Progenitor cell of endocrine pancreas (in vitro differentiated cells): ENCODE measurements around the gene NAT14. TPM values are rescaled to one million over a fixed set of nuclear protein-coding genes. Genes with fewer than 3 reads are reported as not detected.
"Not testable (repeated sequence)": the region's sequence is repeated elsewhere in the genome, so short reads cannot be mapped to it uniquely, and the experiment has no call there.

Source experiments
- DNase-seq: peaks from one replicate; pipeline ENCODE4 v3.0.0; 2021; ENCODE audit warnings: low spot score; ENCODE audit not compliant: unreplicated experiment
- H3K27ac Mint-ChIP-seq: 2 replicates; pipeline ENCODE4 v1.8.0; 2021; ENCODE audit warnings: mild to moderate bottlenecking, moderate library complexity, mixed read lengths
- H3K27me3 Mint-ChIP-seq: 2 replicates; pipeline ENCODE4 v1.8.0; 2021; ENCODE audit warnings: mixed read lengths
- H3K36me3 Mint-ChIP-seq: 2 replicates; pipeline ENCODE4 v1.8.0; 2022; ENCODE audit warnings: mixed read lengths; ENCODE audit not compliant: insufficient read depth
- H3K4me1 Mint-ChIP-seq: 2 replicates; pipeline ENCODE4 v1.8.0; 2021; ENCODE audit warnings: low read depth, mixed read lengths
- H3K4me3 Mint-ChIP-seq: 2 replicates; pipeline ENCODE4 v1.8.0; 2021; ENCODE audit warnings: low read depth, mild to moderate bottlenecking, moderate library complexity, mixed read lengths
- H3K9me3 Mint-ChIP-seq: 2 replicates; pipeline ENCODE4 v1.8.0; 2021; ENCODE audit warnings: low read depth, mixed read lengths
- total RNA-seq: library from RNA; stranded (reverse); gene quantifications from 2 replicates; pipeline ENCODE4 v1.2.1, GENCODE V29; 2021
- TF ChIP-seq, protein P1 (sequence below): fragments of 200-600 bp; sonication (generic); IDR thresholded peaks from one replicate; pipeline ENCODE4 v1.5.0; 2021; ENCODE audit warnings: antibody characterized with exemption, mild to moderate bottlenecking; ENCODE audit not compliant: unreplicated experiment

The NAT14 gene
- total RNA-seq, 1 donor from 2014 or later = 69.7 TPM

DNA sequence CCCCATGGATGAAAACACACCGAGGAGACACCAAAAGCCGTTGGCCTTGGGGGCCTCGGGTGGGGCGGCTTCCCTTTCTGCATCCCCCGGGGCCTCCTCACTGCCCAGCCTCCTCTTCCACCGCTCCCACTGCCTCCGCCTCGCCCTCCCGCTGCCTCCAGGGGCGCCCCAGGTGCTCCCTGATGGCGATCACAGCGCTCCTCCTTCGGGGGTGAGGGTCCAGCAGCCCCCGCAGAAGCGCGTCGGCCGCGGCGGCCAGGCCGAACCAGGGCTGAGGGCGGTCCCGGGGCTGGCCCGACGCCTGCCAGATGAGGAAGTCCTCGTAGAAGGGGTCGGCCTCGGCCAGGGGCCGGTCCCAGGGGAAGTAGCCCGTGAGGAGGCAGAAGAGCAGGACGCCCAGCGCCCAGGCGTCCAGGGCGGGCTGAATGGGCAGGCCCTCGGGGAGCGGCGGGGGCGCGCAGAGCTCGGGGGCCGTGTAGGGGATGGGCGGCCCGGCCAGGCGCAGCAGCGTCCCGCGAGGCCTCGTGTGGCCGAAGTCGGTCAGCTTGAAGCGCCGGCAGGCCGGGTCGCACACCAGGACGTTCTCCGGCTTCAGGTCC is 44.7 kb downstream of the NAT14 start:
- TF ChIP-seq, protein P1, sequence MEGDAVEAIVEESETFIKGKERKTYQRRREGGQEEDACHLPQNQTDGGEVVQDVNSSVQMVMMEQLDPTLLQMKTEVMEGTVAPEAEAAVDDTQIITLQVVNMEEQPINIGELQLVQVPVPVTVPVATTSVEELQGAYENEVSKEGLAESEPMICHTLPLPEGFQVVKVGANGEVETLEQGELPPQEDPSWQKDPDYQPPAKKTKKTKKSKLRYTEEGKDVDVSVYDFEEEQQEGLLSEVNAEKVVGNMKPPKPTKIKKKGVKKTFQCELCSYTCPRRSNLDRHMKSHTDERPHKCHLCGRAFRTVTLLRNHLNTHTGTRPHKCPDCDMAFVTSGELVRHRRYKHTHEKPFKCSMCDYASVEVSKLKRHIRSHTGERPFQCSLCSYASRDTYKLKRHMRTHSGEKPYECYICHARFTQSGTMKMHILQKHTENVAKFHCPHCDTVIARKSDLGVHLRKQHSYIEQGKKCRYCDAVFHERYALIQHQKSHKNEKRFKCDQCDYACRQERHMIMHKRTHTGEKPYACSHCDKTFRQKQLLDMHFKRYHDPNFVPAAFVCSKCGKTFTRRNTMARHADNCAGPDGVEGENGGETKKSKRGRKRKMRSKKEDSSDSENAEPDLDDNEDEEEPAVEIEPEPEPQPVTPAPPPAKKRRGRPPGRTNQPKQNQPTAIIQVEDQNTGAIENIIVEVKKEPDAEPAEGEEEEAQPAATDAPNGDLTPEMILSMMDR = no peak
- Mint-ChIP-seq H3K4me1 (peaks cover 3% of the 10 kb centered on the region), H3K27ac (no peak overlapping the region), H3K4me3 (no peak overlapping the region), H3K9me3 (no peaks in the 10 kb centered on the region), H3K27me3 (peaks cover 7% of the 10 kb centered on the region), H3K36me3 (no peaks in the 10 kb centered on the region)
- no peak for DNase-seq

DNA sequence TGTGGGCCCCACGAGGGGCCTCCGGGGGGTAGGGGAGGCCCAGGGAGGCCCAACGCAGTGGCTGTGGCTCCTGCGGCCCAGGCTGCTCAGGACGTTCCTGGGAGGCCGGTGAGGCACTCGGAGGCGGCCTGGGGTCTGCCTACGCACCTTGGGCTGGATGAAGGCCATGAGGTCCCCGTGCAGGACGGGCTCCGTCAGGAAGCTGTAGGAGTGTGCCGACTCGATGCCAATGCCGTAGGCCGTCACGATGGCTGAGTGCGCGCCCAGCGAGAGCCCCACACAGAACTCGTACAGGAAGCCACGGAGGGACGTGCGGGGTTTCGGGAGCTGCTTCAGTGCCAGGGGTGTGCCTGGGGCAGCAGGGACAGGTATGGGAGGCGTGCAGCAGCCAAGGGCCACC is 46.0 kb downstream of the NAT14 start:
- no peak for DNase-seq
- Mint-ChIP-seq H3K4me3 (no peak overlapping the region), H3K4me1 (no peaks in the 10 kb centered on the region), H3K27me3 (no peaks in the 10 kb centered on the region), H3K27ac (no peak overlapping the region), H3K9me3 (no peaks in the 10 kb centered on the region), H3K36me3 (no peaks in the 10 kb centered on the region)
- TF ChIP-seq, protein P1 = no peak

DNA sequence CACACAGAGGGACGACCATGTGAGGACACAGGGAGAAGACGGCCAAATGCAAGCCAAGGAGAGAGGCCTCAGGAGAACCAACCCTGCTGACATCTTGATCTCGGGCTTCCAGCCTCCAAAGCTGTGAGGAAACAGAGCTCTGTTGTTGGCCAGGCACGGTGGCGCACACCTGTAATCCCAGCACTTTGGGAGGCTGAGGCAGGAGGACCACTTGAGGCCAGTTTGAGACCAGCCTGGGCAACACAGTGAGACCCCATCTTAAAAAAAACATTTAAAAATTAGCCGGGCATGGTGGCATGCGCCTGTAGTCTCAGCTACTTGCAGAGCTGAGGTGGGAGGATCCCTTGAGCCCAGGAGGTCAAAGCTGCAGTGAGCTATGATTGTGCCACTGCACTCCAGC is 49.3 kb downstream of the NAT14 start:
- H3K27ac Mint-ChIP-seq, DNase-seq, H3K9me3 Mint-ChIP-seq, H3K27me3 Mint-ChIP-seq, H3K4me3 Mint-ChIP-seq, H3K36me3 Mint-ChIP-seq, H3K4me1 Mint-ChIP-seq: not testable (repeated sequence)

DNA sequence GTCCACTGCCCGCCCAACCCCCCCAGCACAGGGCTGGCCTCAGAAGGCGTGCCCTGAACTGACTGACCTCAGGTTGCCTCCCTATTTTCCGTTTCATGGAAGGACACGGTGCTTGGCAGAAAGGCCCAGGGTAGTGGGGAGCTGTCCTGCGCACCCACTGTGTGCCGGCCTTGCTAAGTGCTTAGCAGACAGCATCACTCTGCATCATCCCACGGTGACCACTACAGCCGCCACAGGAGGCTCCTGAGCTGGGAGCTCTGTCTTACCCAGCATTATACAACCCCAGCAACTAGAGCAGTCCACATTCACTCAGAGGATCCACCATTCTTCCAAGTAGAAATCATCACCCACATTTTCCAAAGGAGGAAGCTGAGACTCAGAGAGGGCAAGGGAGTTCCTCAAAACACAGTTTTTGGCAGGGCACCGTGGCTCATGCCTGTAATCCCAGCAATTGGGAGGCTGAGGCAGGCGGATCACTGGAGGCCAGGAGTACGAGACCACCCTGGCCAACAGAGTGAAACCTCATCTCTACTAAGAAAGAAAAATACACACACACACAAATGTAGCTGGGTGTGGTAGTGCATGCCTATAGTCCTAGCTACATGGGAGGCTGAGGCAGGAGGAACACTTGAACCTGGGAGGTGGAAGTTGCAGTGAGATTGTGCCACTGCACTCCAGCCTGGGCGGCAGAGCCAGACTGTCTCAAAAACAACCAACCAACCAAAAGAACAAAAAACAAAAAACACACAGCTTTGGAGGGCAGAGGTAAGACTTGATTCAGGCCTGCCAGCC is 50.4 kb downstream of the NAT14 start:
- Mint-ChIP-seq H3K36me3 (no peaks in the 10 kb centered on the region), H3K9me3 (no peaks in the 10 kb centered on the region), H3K27me3 (no peaks in the 10 kb centered on the region), H3K27ac (no peak overlapping the region), H3K4me1 (no peaks in the 10 kb centered on the region), H3K4me3 (no peak overlapping the region)
- TF ChIP-seq, protein P1 = no peak
- no peak for DNase-seq

DNA sequence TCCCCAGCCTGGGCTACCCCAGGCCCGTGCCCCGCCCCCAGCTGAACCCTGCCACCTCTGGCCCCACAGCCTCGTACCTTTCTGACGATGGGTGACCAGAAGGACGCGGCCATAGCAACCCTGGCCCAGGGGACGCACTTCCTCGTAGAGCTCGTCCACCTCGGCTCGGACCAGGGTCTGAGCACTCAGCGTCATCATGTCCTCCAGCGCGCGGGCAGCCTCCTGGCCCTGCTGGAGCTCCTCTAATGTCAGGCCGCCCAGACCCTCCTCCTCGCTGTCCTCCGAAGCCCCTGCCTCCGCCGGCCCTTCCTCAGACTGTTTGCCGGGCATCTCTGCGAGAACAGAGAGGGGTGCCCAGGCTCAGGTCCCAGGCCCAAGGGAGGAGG is 51.0 kb downstream of the NAT14 start:
- Mint-ChIP-seq H3K27ac (no peak overlapping the region), H3K4me3 (no peak overlapping the region), H3K9me3 (no peaks in the 10 kb centered on the region), H3K4me1 (no peaks in the 10 kb centered on the region), H3K27me3 (no peaks in the 10 kb centered on the region), H3K36me3 (no peaks in the 10 kb centered on the region)
- DNase-seq = no peak
- TF ChIP-seq, protein P1 = no peak

DNA sequence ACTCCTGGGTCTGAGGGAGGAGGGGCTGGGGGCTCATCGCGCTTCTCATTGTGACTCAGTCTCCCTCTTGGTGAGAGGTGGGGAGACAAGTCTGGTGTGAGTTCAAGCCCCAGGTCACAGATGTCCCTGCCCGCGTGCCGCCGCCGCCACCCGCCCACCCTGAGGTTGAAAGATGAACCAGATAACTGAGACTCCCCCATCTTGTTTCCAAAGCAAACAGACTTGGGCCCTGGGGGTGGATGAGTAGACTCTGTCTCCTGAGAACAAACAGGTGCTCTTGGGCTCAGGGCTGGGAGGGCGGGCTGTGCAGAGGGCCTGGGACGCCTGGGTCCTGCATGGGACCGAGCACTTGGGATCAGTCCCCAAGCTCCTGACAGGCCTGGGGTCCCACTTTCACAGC is 51.4 kb downstream of the NAT14 start:
- Mint-ChIP-seq H3K36me3 (no peaks in the 10 kb centered on the region), H3K27ac (no peak overlapping the region), H3K4me3 (no peak overlapping the region)

More for the DNA sequence above, 51.4 kb downstream of the NAT14 start:
- no peak for DNase-seq
- H3K9me3 Mint-ChIP-seq = no peaks in the 10 kb centered on the region
- no peaks in the 10 kb centered on the region for H3K4me1 Mint-ChIP-seq
- TF ChIP-seq, protein P1 = no peak
- no peaks in the 10 kb centered on the region for H3K27me3 Mint-ChIP-seq
